HepG2 (cell line): ENCODE data around the gene CRADD. TPM values are rescaled to one million over a fixed set of nuclear protein-coding genes. Genes with fewer than 3 reads are reported as not detected.

Source experiments
- ASH2L ChIP-seq: fragments of 300-600, 200-600 bp; sonication (generic); IDR thresholded peaks from 2 replicates; pipeline ENCODE4 v1.7.0; 2017; ENCODE audit warnings: low read depth, mild to moderate bottlenecking, moderate library complexity, mixed read lengths, low read length; ENCODE audit not compliant: insufficient read length
- DPF2 ChIP-seq: sonication (generic); formaldehyde crosslinking; IDR thresholded peaks from 2 replicates; pipeline ENCODE4 v1.4.0; 2020; ENCODE audit warnings: mild to moderate bottlenecking, low read depth, missing genetic modification reagents, borderline replicate concordance
- EED ChIP-seq: sonication (generic); formaldehyde crosslinking; IDR thresholded peaks from 2 replicates; pipeline ENCODE4 v1.5.0; 2020; ENCODE audit warnings: mild to moderate bottlenecking, missing genetic modification reagents
- GABPB1 ChIP-seq: IDR thresholded peaks from 2 replicates; pipeline ENCODE4 v1.6.1; 2016; ENCODE audit warnings: mild to moderate bottlenecking, missing genetic modification reagents, moderate library complexity, missing compliant biosample characterization
- GLI4 ChIP-seq: sonication (generic); formaldehyde crosslinking; IDR thresholded peaks from 2 replicates; pipeline ENCODE4 v1.5.1; 2020; ENCODE audit warnings: missing genetic modification reagents, mild to moderate bottlenecking, moderate library complexity, borderline replicate concordance
- HCFC1 ChIP-seq: fragments of 150-350 bp; IDR thresholded peaks from 2 replicates; pipeline ENCODE4 v1.6.1; 2014; ENCODE audit warnings: low read depth, low read length
- JUNB ChIP-seq: sonication (generic); formaldehyde crosslinking; IDR thresholded peaks from 2 replicates; pipeline ENCODE4 v1.8.0; 2022; ENCODE audit warnings: missing genetic modification reagents, mild to moderate bottlenecking, borderline replicate concordance
- MIXL1 ChIP-seq: IDR thresholded peaks from 2 replicates; pipeline ENCODE4 v1.6.1; 2016
- NFIC ChIP-seq: IDR thresholded peaks from 2 replicates; pipeline ENCODE4 v1.6.1; 2012; ENCODE audit warnings: mild to moderate bottlenecking, low read length, inconsistent platforms
- SALL2 ChIP-seq: sonication (generic); formaldehyde crosslinking; IDR thresholded peaks from 2 replicates; pipeline ENCODE4 v1.8.1; 2023; ENCODE audit warnings: mild to moderate bottlenecking, missing genetic modification reagents, inconsistent platforms
- SAP130 ChIP-seq: IDR thresholded peaks from 2 replicates; pipeline ENCODE4 v1.6.1; 2016; ENCODE audit warnings: low read depth
- SMYD3 ChIP-seq: sonication (generic); formaldehyde crosslinking; IDR thresholded peaks from 2 replicates; pipeline ENCODE4 v1.8.1; 2023; ENCODE audit warnings: mild to moderate bottlenecking, missing genetic modification reagents
- SP4 ChIP-seq: sonication (generic); formaldehyde crosslinking; IDR thresholded peaks from 2 replicates; pipeline ENCODE4 v1.8.1; 2023; ENCODE audit warnings: mild to moderate bottlenecking, missing genetic modification reagents
- ZBTB1 ChIP-seq: sonication (generic); formaldehyde crosslinking; IDR thresholded peaks from 2 replicates; pipeline ENCODE4 v1.4.0; 2020; ENCODE audit warnings: missing genetic modification reagents, borderline replicate concordance
- ZNF317 ChIP-seq: sonication (generic); formaldehyde crosslinking; IDR thresholded peaks from 2 replicates; pipeline ENCODE4 v1.5.0; 2020; ENCODE audit warnings: mild to moderate bottlenecking, missing genetic modification reagents
- ZNF460 ChIP-seq: sonication (generic); formaldehyde crosslinking; IDR thresholded peaks from 2 replicates; pipeline ENCODE4 v1.5.1; 2020; ENCODE audit warnings: missing genetic modification reagents, mild to moderate bottlenecking, borderline replicate concordance
- ZNF777 ChIP-seq: sonication (generic); formaldehyde crosslinking; IDR thresholded peaks from 2 replicates; pipeline ENCODE4 v1.4.0; 2020; ENCODE audit warnings: missing genetic modification reagents
- ZSCAN20 ChIP-seq: sonication (generic); formaldehyde crosslinking; IDR thresholded peaks from 2 replicates; pipeline ENCODE4 v1.4.0; 2020; ENCODE audit warnings: missing genetic modification reagents, mild to moderate bottlenecking, borderline replicate concordance
- polyA plus RNA-seq, 8 experiments: library from polyadenylated mRNA; depleted of rRNA in 3 of 8; stranded (reverse) in 7 of 8; unstranded in 1 of 8; fragments of >200 nt; fragmentation: Illumina TruSeq in 4 of 8; extraction: Trizol in 4 of 8; gene quantifications; 2 replicates each; pipeline versions ENCODE4 v1.2.1 to v1.2.3, GENCODE V29; 2011 to 2016; ENCODE audit warnings: low read depth in 4 of 8, missing spikeins in 1 of 8, mixed read lengths in 1 of 8; ENCODE audit not compliant: insufficient read depth in 1 of 8
- total RNA-seq, 5 experiments: library from RNA; depleted of rRNA; stranded (reverse); fragments of >200 nt; fragmentation: Illumina TruSeq; extraction: Trizol; gene quantifications; 2 replicates each; pipeline ENCODE4 v1.2.3, GENCODE V29; 2016; ENCODE audit warnings: low read depth in 1 of 5
- TF ChIP-seq, protein P1 (sequence below): sonication (generic); formaldehyde crosslinking; IDR thresholded peaks from 2 replicates; pipeline ENCODE4 v1.8.0; 2022; ENCODE audit warnings: missing genetic modification reagents, mild to moderate bottlenecking, moderate library complexity, borderline replicate concordance
- TF ChIP-seq, protein P2 (sequence below): sonication (generic); formaldehyde crosslinking; IDR thresholded peaks from 2 replicates; pipeline ENCODE4 v1.4.0; 2020; ENCODE audit warnings: mild to moderate bottlenecking, missing genetic modification reagents
- TF ChIP-seq, protein P3 (sequence below): IDR thresholded peaks from 2 replicates; pipeline ENCODE4 v1.6.1; 2016; ENCODE audit warnings: low read depth, control low read depth
- TF ChIP-seq, protein P4 (sequence below): sonication (generic); formaldehyde crosslinking; IDR thresholded peaks from 2 replicates; pipeline ENCODE4 v1.4.0; 2020; ENCODE audit warnings: missing genetic modification reagents

Gene CRADD
- total and polyA plus RNA-seq, 2 of the 13 experiments (the other 11 are each of a cell fraction or from before 2014, with no cell fraction given): 12.4 to 18.8 TPM

DNA sequence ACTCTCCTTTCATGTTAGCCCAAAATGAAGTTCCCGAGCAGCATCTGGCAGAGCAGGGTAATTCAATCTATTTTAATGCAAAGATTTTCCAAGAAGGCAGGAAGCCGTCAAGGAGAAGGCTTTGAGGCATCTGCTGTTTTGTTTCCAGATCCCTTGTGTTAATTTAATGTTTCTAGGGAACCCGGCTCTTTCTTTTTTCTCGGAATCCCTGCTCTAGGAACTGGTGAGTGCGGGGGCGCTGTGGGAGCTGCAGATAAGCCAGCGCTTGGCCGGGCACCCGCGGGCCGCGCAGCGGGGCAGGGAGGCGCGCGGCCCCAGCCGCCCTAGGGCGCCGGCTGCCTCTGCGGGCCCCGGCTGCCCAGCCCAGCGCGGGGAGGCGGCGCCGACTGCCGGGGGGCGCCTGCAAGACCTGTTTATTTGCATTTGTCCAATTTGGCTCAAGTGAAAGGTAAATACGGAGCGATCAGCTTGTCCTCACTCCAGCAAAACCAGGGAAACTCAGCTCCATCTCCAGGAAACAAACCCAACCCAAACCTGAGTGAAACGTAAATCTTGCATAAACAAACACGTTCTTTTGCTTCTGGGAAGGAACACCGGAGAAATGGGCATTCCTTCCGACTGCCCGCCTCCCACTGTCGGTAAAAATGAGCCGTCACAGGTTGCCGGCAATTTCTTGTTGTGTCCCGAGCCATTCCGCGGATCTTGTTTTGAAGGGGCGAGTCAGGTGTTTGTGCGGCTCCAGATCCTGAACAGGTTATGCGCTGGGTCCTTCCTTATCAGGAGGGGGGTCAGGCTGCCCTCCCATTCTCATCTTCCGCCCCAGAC lies 65.1 kb downstream of the CRADD start (continued):
- TF ChIP-seq SAP130 (CRISPR knock-in tag) (peak; percentile 16; the same call in 1 of the 2 replicates), ASH2L (peak; percentile 57), SALL2 (CRISPR knock-in tag) (peak; percentile 60; the same call in 1 of the 2 replicates), EED (CRISPR knock-in tag) (no peak), SP4 (CRISPR knock-in tag) (no peak), GABPB1 (no peak; the same call in 1 of the 2 replicates), ZSCAN20 (CRISPR knock-in tag) (no peak; the same call in 1 of the 2 replicates), NFIC (0 out of 2 replicates have a peak, but pooled peaks have one; percentile 33), ZBTB1 (CRISPR knock-in tag) (no peak), HCFC1 (no peak), ZNF317 (CRISPR knock-in tag) (no peak), MIXL1 (CRISPR knock-in tag) (0 out of 2 replicates have a peak, but pooled peaks have one; percentile 14), JUNB (CRISPR knock-in tag) (no peak), ZNF460 (CRISPR knock-in tag) (no peak), SMYD3 (CRISPR knock-in tag) (no peak), ZNF777 (CRISPR knock-in tag) (0 out of 2 replicates have a peak, but pooled peaks have one; percentile 20), DPF2 (no peak), GLI4 (CRISPR knock-in tag) (no peak)
- TF ChIP-seq, protein P1, sequence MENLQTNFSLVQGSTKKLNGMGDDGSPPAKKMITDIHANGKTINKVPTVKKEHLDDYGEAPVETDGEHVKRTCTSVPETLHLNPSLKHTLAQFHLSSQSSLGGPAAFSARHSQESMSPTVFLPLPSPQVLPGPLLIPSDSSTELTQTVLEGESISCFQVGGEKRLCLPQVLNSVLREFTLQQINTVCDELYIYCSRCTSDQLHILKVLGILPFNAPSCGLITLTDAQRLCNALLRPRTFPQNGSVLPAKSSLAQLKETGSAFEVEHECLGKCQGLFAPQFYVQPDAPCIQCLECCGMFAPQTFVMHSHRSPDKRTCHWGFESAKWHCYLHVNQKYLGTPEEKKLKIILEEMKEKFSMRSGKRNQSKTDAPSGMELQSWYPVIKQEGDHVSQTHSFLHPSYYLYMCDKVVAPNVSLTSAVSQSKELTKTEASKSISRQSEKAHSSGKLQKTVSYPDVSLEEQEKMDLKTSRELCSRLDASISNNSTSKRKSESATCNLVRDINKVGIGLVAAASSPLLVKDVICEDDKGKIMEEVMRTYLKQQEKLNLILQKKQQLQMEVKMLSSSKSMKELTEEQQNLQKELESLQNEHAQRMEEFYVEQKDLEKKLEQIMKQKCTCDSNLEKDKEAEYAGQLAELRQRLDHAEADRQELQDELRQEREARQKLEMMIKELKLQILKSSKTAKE (CRISPR knock-in tag): no peak
- TF ChIP-seq, protein P2, sequence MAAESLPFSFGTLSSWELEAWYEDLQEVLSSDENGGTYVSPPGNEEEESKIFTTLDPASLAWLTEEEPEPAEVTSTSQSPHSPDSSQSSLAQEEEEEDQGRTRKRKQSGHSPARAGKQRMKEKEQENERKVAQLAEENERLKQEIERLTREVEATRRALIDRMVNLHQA (CRISPR knock-in tag): no peak
- TF ChIP-seq, protein P3, sequence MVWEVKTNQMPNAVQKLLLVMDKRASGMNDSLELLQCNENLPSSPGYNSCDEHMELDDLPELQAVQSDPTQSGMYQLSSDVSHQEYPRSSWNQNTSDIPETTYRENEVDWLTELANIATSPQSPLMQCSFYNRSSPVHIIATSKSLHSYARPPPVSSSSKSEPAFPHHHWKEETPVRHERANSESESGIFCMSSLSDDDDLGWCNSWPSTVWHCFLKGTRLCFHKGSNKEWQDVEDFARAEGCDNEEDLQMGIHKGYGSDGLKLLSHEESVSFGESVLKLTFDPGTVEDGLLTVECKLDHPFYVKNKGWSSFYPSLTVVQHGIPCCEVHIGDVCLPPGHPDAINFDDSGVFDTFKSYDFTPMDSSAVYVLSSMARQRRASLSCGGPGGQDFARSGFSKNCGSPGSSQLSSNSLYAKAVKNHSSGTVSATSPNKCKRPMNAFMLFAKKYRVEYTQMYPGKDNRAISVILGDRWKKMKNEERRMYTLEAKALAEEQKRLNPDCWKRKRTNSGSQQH (CRISPR knock-in tag): no peak
- TF ChIP-seq, protein P4, sequence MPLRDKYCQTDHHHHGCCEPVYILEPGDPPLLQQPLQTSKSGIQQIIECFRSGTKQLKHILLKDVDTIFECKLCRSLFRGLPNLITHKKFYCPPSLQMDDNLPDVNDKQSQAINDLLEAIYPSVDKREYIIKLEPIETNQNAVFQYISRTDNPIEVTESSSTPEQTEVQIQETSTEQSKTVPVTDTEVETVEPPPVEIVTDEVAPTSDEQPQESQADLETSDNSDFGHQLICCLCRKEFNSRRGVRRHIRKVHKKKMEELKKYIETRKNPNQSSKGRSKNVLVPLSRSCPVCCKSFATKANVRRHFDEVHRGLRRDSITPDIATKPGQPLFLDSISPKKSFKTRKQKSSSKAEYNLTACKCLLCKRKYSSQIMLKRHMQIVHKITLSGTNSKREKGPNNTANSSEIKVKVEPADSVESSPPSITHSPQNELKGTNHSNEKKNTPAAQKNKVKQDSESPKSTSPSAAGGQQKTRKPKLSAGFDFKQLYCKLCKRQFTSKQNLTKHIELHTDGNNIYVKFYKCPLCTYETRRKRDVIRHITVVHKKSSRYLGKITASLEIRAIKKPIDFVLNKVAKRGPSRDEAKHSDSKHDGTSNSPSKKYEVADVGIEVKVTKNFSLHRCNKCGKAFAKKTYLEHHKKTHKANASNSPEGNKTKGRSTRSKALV (CRISPR knock-in tag): 0 out of 2 replicates have a peak, but pooled peaks have one; percentile 50
